HCT116 (cell line): ENCODE measurements around the gene METTL21A. TPM values are rescaled to one million over a fixed set of nuclear protein-coding genes. Genes with fewer than 3 reads are reported as not detected.

ENCODE experiments used
- ATAC-seq: fragments of 200-7000 bp; cut with Tn5 transposase; 2 replicates; pipeline ENCODE4 v1.9.1; 2020; ENCODE audit warnings: mild to moderate bottlenecking, moderate library complexity
- BruUV-seq: library from RNA; stranded (reverse); fragments of 400-500 nt; replicated peaks from 2 replicates; lab custom pipeline; 2021; lab: Mats Ljungman, UMichigan
- CTCF ChIA-PET: fragments of 300-600 bp; sonication (Branson Sonifier 250); formaldehyde crosslinking; loops from one replicate; lab custom pipeline; 2021; ENCODE audit warnings: antibody characterized with exemption; lab: Charles Lee
- POLR2A ChIA-PET: fragments of 300-600, 350-600 bp; sonication (Branson Sonifier 250); formaldehyde crosslinking; loops from one replicate; lab custom pipeline; 2021; ENCODE audit warnings: antibody characterized with exemption; lab: Charles Lee
- RAD21 ChIA-PET, 2 experiments: fragments of 300-600 bp; sonication (Branson Sonifier 250); formaldehyde crosslinking; loops; one replicate each; lab custom pipeline; 2023; ENCODE audit warnings: low total read pairs in 2 of 2; ENCODE audit not compliant: uncharacterized antibody in 2 of 2, unreplicated experiment in 2 of 2, low non-redundant PET in 1 of 2; lab: Charles Lee
- DNase-seq: peaks from one replicate; pipeline ENCODE4 v3.0.0-alpha.2; 2010; ENCODE audit warnings: low read depth, low spot score
- H2AFZ ChIP-seq: fragments of 200-600 bp; shearing (Covaris generic), sonication (generic); 2 replicates; pipeline ENCODE4 v1.6.1; 2017; ENCODE audit warnings: low read depth, mixed run types, mixed read lengths, antibody characterized with exemption, low read length; ENCODE audit not compliant: poor library complexity, severe bottlenecking
- H3K27ac ChIP-seq: 2 replicates; pipeline ENCODE4 v1.5.1; 2012; ENCODE audit warnings: low read depth, low read length
- H3K27me3 ChIP-seq: fragments of 200-600 bp; sonication (generic); 2 replicates; pipeline ENCODE4 v1.6.1; 2016; ENCODE audit warnings: mixed run types, low read length, mixed read lengths; ENCODE audit not compliant: insufficient read depth
- H3K36me3 ChIP-seq, 2 experiments: fragments of 200-500 bp in 1 of 2; fragments of 200-600 bp in 1 of 2; sonication (Bioruptor generic) in 1 of 2; sonication (generic) in 1 of 2; 2 replicates each; pipeline versions ENCODE4 v1.5.1 to v1.6.1; 2014 to 2016; ENCODE audit warnings: low read length in 2 of 2, inconsistent platforms in 1 of 2, mixed read lengths in 1 of 2, mixed run types in 1 of 2; ENCODE audit not compliant: insufficient read depth in 2 of 2, control insufficient read depth in 1 of 2
- H3K4me1 ChIP-seq, 2 experiments: fragments of 200-600 bp in 1 of 2; sonication (generic) in 1 of 2; 2 replicates each; pipeline versions ENCODE4 v1.5.1 to v1.6.1; 2012 to 2017; ENCODE audit warnings: low read length in 2 of 2, inconsistent platforms in 1 of 2, mild to moderate bottlenecking in 1 of 2, mixed read lengths in 1 of 2, mixed run types in 1 of 2, moderate library complexity in 1 of 2; ENCODE audit not compliant: insufficient read depth in 2 of 2, control insufficient read depth in 1 of 2
- H3K4me2 ChIP-seq: fragments of 200-600 bp; sonication (generic); 2 replicates; pipeline ENCODE4 v1.6.1; 2017; ENCODE audit warnings: mixed run types, low read length, mixed read lengths
- H3K4me3 ChIP-seq, 2 experiments: fragments of 200-600 bp in 1 of 2; sonication (generic) in 1 of 2; replicated peaks in 1 of 2; 2 replicates each; pipeline ENCODE4 v1.5.1; 2011 to 2016; ENCODE audit warnings: low read length in 2 of 2, control low read depth in 1 of 2, low read depth in 1 of 2, mild to moderate bottlenecking in 1 of 2, mixed read lengths in 1 of 2, mixed run types in 1 of 2
- H3K79me2 ChIP-seq: fragments of 200-600 bp; sonication (generic); 2 replicates; pipeline ENCODE4 v1.6.1; 2017; ENCODE audit warnings: mild to moderate bottlenecking, mixed run types, low read length, moderate library complexity, mixed read lengths; ENCODE audit not compliant: insufficient read depth
- H3K9ac ChIP-seq: fragments of 200-600 bp; sonication (generic); 2 replicates; pipeline ENCODE4 v1.6.1; 2016; ENCODE audit warnings: low read length, mixed read lengths
- H3K9me2 ChIP-seq: fragments of 200-600 bp; sonication (generic), shearing (Covaris generic); 2 replicates; pipeline ENCODE4 v1.6.1; 2017; ENCODE audit warnings: mixed run types, mild to moderate bottlenecking, moderate library complexity; ENCODE audit not compliant: insufficient read depth
- H3K9me3 ChIP-seq, 2 experiments: fragments of 200-500 bp in 1 of 2; fragments of 200-600 bp in 1 of 2; sonication (Bioruptor generic) in 1 of 2; sonication (generic) in 1 of 2; 2 replicates each; pipeline ENCODE4 v1.6.1; 2014 to 2017; ENCODE audit warnings: low read length in 2 of 2, mixed read lengths in 2 of 2, inconsistent platforms in 1 of 2, low read depth in 1 of 2, mild to moderate bottlenecking in 1 of 2, mixed run types in 1 of 2, moderate library complexity in 1 of 2; ENCODE audit not compliant: control insufficient read depth in 1 of 2, insufficient read depth in 1 of 2
- H4K20me1 ChIP-seq: fragments of 200-600 bp; sonication (generic), shearing (Covaris generic); 2 replicates; pipeline ENCODE4 v1.6.1; 2017; ENCODE audit warnings: mixed run types, mild to moderate bottlenecking, moderate library complexity; ENCODE audit not compliant: insufficient read depth
- CBX3 ChIP-seq: IDR thresholded peaks from 2 replicates; pipeline ENCODE4 v1.6.1; 2012; ENCODE audit warnings: low read depth
- EZH2phosphoT487 ChIP-seq: fragments of 200-600 bp; IDR thresholded peaks from 2 replicates; pipeline ENCODE4 v1.6.1; 2018; ENCODE audit warnings: antibody characterized with exemption, borderline replicate concordance
- FOSL1 ChIP-seq: IDR thresholded peaks from 2 replicates; pipeline ENCODE4 v1.6.1; 2012; ENCODE audit warnings: low read depth
- JUND ChIP-seq: IDR thresholded peaks from 2 replicates; pipeline ENCODE4 v1.6.1; 2012
- MAX ChIP-seq: IDR thresholded peaks from 2 replicates; pipeline ENCODE4 v1.6.1; 2012
- POLR2AphosphoS5 ChIP-seq: IDR thresholded peaks from 2 replicates; pipeline ENCODE4 v1.6.1; 2011; ENCODE audit warnings: mild to moderate bottlenecking, low read depth, low read length, moderate library complexity
- SIN3A ChIP-seq: IDR thresholded peaks from 2 replicates; pipeline ENCODE4 v1.6.1; 2012; ENCODE audit warnings: low read depth
- SP1 ChIP-seq: IDR thresholded peaks from 2 replicates; pipeline ENCODE4 v1.6.1; 2012; ENCODE audit warnings: low read depth
- ZFX ChIP-seq: fragments of 450-650 bp; IDR thresholded peaks from 2 replicates; pipeline ENCODE4 v1.6.1; 2017
- ZNF274 ChIP-seq: fragments of 200-500 bp; sonication (Bioruptor generic); IDR thresholded peaks from 2 replicates; pipeline ENCODE4 v1.6.1; 2014; ENCODE audit warnings: mild to moderate bottlenecking, low read depth, low read length, inconsistent platforms
- intact Hi-C: fragments of 100-400 bp; cut with micrococcal nuclease; formaldehyde crosslinking; loops from 2 replicates; pipeline ENCODE4 v1.10.0; 2022
- total RNA-seq: library from RNA; stranded (reverse); gene quantifications from one replicate; pipeline ENCODE4 v1.2.1, GENCODE V29; 2021; ENCODE audit not compliant: unreplicated experiment
- TF ChIP-seq, protein P1 (sequence below), 3 experiments: fragments of 200-600 bp in 1 of 3; sonication (generic) in 1 of 3; IDR thresholded peaks in 2 of 3; conservative IDR thresholded peaks in 1 of 3; 2 replicates each; pipeline ENCODE4 v1.5.1; 2012 to 2017; ENCODE audit warnings: low read depth in 2 of 3, low read length in 2 of 3, antibody characterized with exemption in 1 of 3, borderline replicate concordance in 1 of 3, control low read depth in 1 of 3, mild to moderate bottlenecking in 1 of 3, mixed read lengths in 1 of 3, mixed run types in 1 of 3, moderate library complexity in 1 of 3; ENCODE audit not compliant: insufficient read depth in 1 of 3
- TF ChIP-seq, protein P2 (sequence below): IDR thresholded peaks from 2 replicates; pipeline ENCODE4 v1.6.1; 2012

METTL21A gene
- total RNA-seq, 1 experiment from 2014 or later, result 25.7 TPM

- no peaks in the 10 kb centered on the region for H3K27me3 ChIP-seq
- no peak overlapping the region for H2AFZ ChIP-seq
- TF ChIP-seq CBX3 (0 out of 2 replicates have a peak, but pooled peaks have one; percentile 6), SIN3A (no peak), JUND (no peak), SP1 (no peak), ZFX (no peak), ZNF274 (no peak), FOSL1 (peak; percentile 57), POLR2AphosphoS5 (0 out of 2 replicates have a peak, but pooled peaks have one; percentile 12), MAX (0 out of 2 replicates have a peak, but pooled peaks have one; percentile 12), EZH2phosphoT487 (no peak)
- TF ChIP-seq, protein P1, sequence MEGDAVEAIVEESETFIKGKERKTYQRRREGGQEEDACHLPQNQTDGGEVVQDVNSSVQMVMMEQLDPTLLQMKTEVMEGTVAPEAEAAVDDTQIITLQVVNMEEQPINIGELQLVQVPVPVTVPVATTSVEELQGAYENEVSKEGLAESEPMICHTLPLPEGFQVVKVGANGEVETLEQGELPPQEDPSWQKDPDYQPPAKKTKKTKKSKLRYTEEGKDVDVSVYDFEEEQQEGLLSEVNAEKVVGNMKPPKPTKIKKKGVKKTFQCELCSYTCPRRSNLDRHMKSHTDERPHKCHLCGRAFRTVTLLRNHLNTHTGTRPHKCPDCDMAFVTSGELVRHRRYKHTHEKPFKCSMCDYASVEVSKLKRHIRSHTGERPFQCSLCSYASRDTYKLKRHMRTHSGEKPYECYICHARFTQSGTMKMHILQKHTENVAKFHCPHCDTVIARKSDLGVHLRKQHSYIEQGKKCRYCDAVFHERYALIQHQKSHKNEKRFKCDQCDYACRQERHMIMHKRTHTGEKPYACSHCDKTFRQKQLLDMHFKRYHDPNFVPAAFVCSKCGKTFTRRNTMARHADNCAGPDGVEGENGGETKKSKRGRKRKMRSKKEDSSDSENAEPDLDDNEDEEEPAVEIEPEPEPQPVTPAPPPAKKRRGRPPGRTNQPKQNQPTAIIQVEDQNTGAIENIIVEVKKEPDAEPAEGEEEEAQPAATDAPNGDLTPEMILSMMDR (IDR thresholded peaks at IDR 0.05 in 2 of 3, conservative IDR thresholded peaks at IDR 0.05 in 1 of 3; ENCODE audit: borderline replicate concordance in 1 of 3, insufficient read depth in 1 of 3, low read depth in 2 of 3, low read length in 2 of 3), result no peak
- TF ChIP-seq, protein P2, sequence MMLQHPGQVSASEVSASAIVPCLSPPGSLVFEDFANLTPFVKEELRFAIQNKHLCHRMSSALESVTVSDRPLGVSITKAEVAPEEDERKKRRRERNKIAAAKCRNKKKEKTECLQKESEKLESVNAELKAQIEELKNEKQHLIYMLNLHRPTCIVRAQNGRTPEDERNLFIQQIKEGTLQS, result no peak
- TF ChIP-seq, all 23 proteins: peak for 4
- Histone ChIP-seq H3K36me3 (peaks cover 13 to 18% of the 10 kb centered on the region in 2 experiments; a peak in 3 of 4 replicates), H3K4me1 (peaks cover 24 to 43% of the 10 kb centered on the region in 2 experiments), H3K79me2 (peaks cover 22% of the 10 kb centered on the region), H4K20me1 (no peaks in the 10 kb centered on the region), H3K9ac (peak overlapping the region; percentile 41; the same call in 1 of the 2 replicates), H3K9me3 (no peaks in the 10 kb centered on the region), H3K4me3 (no peak overlapping the region), H3K4me2 (peak overlapping the region; percentile 63), H3K9me2 (no peaks in the 10 kb centered on the region), H3K27ac (peak overlapping the region; percentile 60)
- intact Hi-C loops, result no loop called here
- POLR2A ChIA-PET, result interaction anchor here (1.4 to 1.5 kb wide), 2 partner anchors 9 to 68 kb away, joined by 3 read pairs; partner anchors contain the start of gene METTL21A
- CTCF ChIA-PET, result no interaction called here
- no peak for DNase-seq
- no TSS peak for BruUV-seq
- ATAC-seq, result peak; percentile 65
- RAD21 ChIA-PET, result no interaction called here
Observed at GRCh38 chr2:207616185-207616584, 9.0 kb downstream of the METTL21A start.
